ENCODE data around the gene ARID1B.

The ARID1B gene

GRCh38 chr6:157227202-157228166 lies 450.3 kb downstream of the ARID1B start:
- no peak for DNase-seq (ENCODE audit: low read depth)

GRCh38 chr6:157228426-157229131 lies 451.4 kb downstream of the ARID1B start:
- DNase-seq (ENCODE audit: low read depth): no peak

- no peak for DNase-seq (ENCODE audit: low read depth)
Measured at GRCh38 chr6:157229132-157229618, 452.0 kb downstream of the ARID1B start.

- no peak for DNase-seq (ENCODE audit: low read depth)
Measured at GRCh38 chr6:157229713-157230112, 452.5 kb downstream of the ARID1B start.

- no peak for DNase-seq (ENCODE audit: low read depth)
Measured at GRCh38 chr6:157230910-157231309, 453.7 kb downstream of the ARID1B start.

- DNase-seq (ENCODE audit: low read depth): no peak
Measured at GRCh38 chr6:157232161-157232895, 455.1 kb downstream of the ARID1B start.

- DNase-seq (ENCODE audit: low read depth): no peak
Measured at GRCh38 chr6:157233156-157233555, 456.0 kb downstream of the ARID1B start.

GRCh38 chr6:157233686-157234085 lies 456.5 kb downstream of the ARID1B start:
- DNase-seq (ENCODE audit: low read depth): no peak

GRCh38 chr6:157235600-157236039 lies 458.4 kb downstream of the ARID1B start:
- no peak for DNase-seq (ENCODE audit: low read depth)

- DNase-seq (ENCODE audit: low read depth): no peak
Measured at GRCh38 chr6:157236040-157236725, 459.0 kb downstream of the ARID1B start.

GRCh38 chr6:157238346-157238745 lies 461.2 kb downstream of the ARID1B start:
- no peak for DNase-seq (ENCODE audit: low read depth)

GRCh38 chr6:157239148-157239547 lies 462.0 kb downstream of the ARID1B start:
- no peak for DNase-seq (ENCODE audit: low read depth)

GRCh38 chr6:157239671-157240058 lies 462.5 kb downstream of the ARID1B start:
- DNase-seq (ENCODE audit: low read depth): no peak

GRCh38 chr6:157240059-157240959 lies 463.1 kb downstream of the ARID1B start:
- no peak for DNase-seq (ENCODE audit: low read depth)

GRCh38 chr6:157240960-157241311 lies 463.8 kb downstream of the ARID1B start:
- no peak for DNase-seq (ENCODE audit: low read depth)

GRCh38 chr6:157242791-157243190 lies 465.6 kb downstream of the ARID1B start:
- DNase-seq (ENCODE audit: low read depth): no peak

GRCh38 chr6:157244175-157244574 lies 467.0 kb downstream of the ARID1B start:
- no peak for DNase-seq (ENCODE audit: low read depth)

GRCh38 chr6:157244780-157245179 lies 467.6 kb downstream of the ARID1B start:
- no peak for DNase-seq (ENCODE audit: low read depth)

- DNase-seq (ENCODE audit: low read depth): no peak
Measured at GRCh38 chr6:157245436-157245835, 468.3 kb downstream of the ARID1B start.

- DNase-seq (ENCODE audit: low read depth): no peak
Measured at GRCh38 chr6:157246048-157246630, 469.0 kb downstream of the ARID1B start.

Measured in HS-27A (cell line).